HG02623 (cell line): ENCODE results near the gene GNB1.
"Not testable (repeated sequence)": the region's sequence is repeated elsewhere in the genome, so short reads cannot be mapped to it uniquely, and the experiment has no call there.

ENCODE experiments used
- ATAC-seq: cut with Tn5 transposase; IDR thresholded peaks from one replicate; pipeline ENCODE4 v1.9.1; 2021; ENCODE audit warnings: moderate library complexity; ENCODE audit not compliant: unreplicated experiment

The GNB1 gene

GRCh38 chr1:1752190-1752589, 138.7 kb downstream of the GNB1 start:
- no peak for ATAC-seq

- not testable (repeated sequence) for ATAC-seq
Observed at GRCh38 chr1:1749941-1750340, 140.9 kb downstream of the GNB1 start.

- no peak for ATAC-seq
Observed at GRCh38 chr1:1748686-1749321, 142.1 kb downstream of the GNB1 start.

- ATAC-seq = peak; percentile 87
Observed at GRCh38 chr1:1746566-1746909, 144.3 kb downstream of the GNB1 start.

- peak; percentile 46 for ATAC-seq
Observed at GRCh38 chr1:1745651-1746565, 145.0 kb downstream of the GNB1 start.

GRCh38 chr1:1742529-1742928, 148.4 kb downstream of the GNB1 start:
- not testable (repeated sequence) for ATAC-seq

GRCh38 chr1:1741013-1741412, 149.9 kb downstream of the GNB1 start:
- ATAC-seq = not testable (repeated sequence)

- ATAC-seq = not testable (repeated sequence)
Observed at GRCh38 chr1:1738799-1739337, 152.0 kb downstream of the GNB1 start.

GRCh38 chr1:1737675-1738590, 153.0 kb downstream of the GNB1 start:
- ATAC-seq = not testable (repeated sequence)
